Measurements from ENCODE around the gene CENPVL1.

CENPVL1 gene

GRCh38 chrX:51742586-51742985 is 32.3 kb downstream of the CENPVL1 start:
- TF ChIP-seq CTCF (IDR thresholded peaks at IDR 0.05) = no peak

GRCh38 chrX:51743179-51743957 is 33.1 kb downstream of the CENPVL1 start, which contains the start of gene GSPT2:
Gene GSPT2 (plus strand): TSS chrX:51743442. CDS start chrX:51743627, 185 bp downstream.
- no peak for TF ChIP-seq CTCF (IDR thresholded peaks at IDR 0.05)

DNA sequence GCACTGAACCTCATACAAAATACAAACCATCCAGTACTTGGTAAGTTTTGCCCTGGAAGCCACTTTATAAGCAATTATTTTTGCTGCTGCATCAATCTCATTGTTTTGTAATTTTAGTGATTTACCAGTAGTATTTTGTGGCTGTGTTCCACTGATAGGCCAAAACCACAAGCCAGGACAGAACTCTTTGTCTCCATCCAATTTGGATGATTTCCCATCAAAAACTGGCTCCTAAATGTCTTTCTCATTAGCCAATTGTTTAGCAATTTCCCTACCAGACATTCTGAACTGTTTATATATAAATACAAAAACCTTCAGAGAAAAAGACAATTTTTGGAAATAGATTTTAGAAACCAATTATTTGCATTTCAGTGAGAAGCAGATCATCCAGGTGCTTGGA is 37.4 kb downstream of the CENPVL1 start:
- TF ChIP-seq CTCF (IDR thresholded peaks at IDR 0.05) = no peak

DNA sequence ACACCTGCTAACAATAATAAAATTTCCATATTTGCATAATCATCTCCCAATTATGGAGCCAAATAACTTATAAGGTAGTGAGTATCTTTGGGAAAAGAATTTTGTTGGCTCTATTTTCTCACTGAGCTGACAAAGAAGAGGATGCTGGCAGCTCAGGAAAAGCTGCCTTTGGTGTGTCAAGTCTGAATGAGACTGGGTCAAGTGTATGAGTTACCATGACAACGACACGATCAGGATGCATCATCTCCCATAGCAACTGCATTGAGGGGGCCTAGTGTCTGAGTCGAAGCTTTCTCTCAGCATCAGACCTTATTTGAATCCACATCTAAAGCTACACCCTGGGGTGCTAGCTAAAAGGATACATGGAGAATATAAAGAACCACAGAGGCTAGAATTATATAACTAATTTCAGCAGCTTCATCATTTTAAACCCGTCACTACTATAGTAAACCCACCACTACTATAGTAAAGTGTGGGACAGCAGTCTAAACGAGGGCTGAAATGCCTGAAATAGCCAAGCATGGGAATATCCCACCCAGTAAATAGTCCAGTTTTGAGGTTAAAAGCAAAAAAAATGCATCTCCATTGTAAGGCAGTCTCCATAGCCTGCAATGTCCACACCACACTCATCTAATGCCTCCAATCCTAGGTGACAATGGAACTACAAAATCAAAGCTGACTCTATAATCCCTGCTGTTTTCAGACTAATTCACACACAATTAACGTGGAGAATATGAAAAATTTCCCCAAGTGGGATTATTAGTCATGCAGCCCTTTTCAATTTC is 48.9 kb downstream of the CENPVL1 start:
- no peak for TF ChIP-seq CTCF (IDR thresholded peaks at IDR 0.05)

DNA sequence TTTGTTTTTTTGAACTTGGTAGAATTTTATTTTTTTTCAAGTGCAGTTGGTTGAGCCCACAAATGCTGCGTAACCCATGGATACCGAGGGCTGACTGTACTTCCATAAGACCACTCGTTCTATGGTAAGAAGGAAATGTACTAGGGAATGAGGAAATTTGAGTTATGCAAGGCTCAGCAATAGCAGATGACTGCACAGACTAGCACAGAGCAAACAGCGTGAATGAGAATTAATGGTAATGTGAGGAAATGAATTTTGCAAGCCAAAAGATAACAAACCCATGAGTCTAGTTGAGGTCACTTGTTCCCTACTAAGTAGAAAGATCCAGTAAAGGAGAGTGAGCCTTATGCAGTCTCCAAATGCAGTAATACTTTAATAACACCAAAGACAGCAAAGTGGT is 50.3 kb downstream of the CENPVL1 start:
- no peak for TF ChIP-seq CTCF (IDR thresholded peaks at IDR 0.05)
